ENCODE data around the gene MCF2.

MCF2 gene

DNA sequence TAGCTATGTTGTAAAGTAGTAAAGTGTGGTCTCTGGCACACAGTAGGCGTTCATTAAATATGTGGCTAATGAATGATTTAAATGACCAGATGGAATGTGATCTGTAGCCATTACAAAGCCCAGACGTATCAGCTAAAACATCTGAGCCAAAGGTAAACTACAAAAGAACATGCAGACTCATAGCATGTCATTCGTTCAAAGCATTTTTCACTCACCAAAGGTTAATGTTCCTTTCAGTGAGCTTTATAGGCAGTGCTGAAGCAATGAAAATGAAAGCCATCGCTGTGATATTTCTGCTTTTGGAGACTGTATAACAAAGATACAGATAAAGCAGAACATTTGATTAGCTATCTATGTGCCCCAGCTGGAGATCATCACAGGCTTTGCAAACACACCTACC, 126.9 kb downstream of the MCF2 start:
- no peak for DNase-seq

GRCh38 chrX:139566981-139567380, 141.0 kb downstream of the MCF2 start:
- DNase-seq = no peak

- DNase-seq = no peak
Measured at GRCh38 chrX:139563251-139563650, 144.7 kb downstream of the MCF2 start.

- no peak for DNase-seq
Measured at GRCh38 chrX:139560221-139560620, 147.7 kb downstream of the MCF2 start.

DNA sequence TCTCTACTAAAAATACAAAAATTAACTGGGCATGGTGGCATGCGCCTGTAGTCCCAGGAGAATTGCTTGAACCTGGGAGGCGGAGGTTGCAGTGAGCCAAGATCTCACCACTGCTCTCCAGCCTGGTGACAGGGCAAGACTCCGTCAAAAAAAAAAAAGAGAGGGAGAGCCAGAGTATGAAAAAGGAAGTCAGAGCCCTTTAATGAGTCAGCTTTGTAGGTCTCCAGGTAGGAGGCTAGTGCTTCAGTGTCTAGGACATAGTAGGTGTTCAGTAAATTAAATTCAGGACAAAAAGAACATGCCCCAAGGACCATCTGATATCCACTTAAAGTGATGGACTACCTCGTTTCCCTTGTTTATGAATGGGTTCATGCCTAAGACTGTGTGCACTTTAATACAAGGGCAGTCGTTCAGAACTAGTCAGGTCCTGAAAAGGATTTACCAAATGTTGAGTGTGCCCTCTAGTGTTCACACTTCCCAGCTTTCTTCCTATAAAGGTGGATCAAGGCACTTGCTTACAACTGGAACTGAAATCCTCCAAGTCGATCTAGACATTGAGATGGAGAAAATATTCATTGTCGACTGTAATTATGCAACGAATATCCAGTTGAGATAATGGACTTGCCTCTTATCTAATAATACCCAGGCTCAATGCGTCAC, 148.5 kb downstream of the MCF2 start:
- DNase-seq = peak; percentile 78

- DNase-seq = no peak
Measured at GRCh38 chrX:139554991-139555675, 152.8 kb downstream of the MCF2 start.

DNA sequence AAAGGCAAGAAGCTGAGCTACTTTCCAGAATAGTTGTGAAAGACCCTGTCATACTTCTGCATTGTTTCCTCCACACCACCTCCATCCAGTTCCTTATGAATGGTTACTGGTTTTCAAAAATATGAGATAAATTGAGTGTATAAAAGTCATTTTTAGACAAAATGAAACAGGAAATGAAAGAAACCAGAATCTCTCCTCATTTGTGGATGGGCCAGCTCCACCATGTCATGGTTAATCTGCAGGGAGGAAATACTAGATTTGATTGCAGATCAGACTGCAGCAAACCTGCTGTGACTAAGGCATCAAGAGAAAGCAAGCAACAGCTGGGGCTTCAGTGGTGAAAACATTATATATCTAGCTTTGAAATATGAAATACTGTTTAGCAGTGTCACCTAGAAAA, 153.6 kb downstream of the MCF2 start:
- DNase-seq = no peak

GRCh38 chrX:139544591-139544990, 163.4 kb downstream of the MCF2 start:
- DNase-seq = no peak

GRCh38 chrX:139543920-139544319, 164.0 kb downstream of the MCF2 start:
- no peak for DNase-seq

- DNase-seq = no peak
Measured at GRCh38 chrX:139542652-139543051, 165.3 kb downstream of the MCF2 start.

DNA sequence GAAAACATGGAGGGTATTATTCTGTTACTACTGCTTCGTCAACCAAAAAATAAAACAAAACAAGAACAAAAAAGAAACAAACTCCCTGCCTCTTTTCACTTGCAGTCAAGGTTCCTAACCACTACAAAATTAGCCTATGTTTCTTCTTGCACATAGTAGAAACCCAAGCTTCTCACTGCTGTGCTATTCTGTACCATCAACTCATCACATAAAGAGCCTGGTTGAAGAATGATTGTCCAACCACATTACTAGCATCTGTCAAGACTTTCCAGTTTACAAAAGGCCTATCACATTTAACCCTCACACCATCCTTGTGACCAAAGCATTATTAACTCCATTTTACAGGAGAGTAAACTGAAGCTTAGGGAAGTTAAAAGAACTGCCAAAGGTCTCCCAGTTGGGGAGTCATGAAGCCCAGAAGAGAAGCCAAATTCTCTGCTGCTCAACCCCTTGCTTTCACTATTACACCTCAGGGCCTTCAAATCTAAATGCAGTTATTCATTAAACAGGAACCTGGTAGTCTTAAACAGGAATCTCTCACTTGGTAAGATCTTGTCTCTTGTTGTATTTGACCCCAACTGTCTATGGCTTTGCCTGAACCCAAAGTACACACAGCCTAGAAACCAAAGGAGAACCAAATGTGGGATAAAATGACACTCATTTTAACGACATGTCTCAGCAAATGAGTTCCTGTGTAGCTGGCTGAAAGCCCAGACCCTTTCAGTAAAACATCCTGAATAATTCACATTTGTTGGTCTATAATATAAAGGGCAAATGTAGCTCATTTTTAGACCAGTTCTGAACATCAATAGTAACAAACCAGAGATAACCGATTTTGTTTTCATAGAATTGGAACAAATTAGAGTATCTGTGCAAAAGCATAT, 168.8 kb downstream of the MCF2 start:
- DNase-seq = no peak

GRCh38 chrX:139533444-139533843, 174.5 kb downstream of the MCF2 start:
- DNase-seq = no peak

- DNase-seq = no peak
Measured at GRCh38 chrX:139532834-139533233, 175.1 kb downstream of the MCF2 start.
